ENCODE results near the gene SKAP1. TPM values are rescaled to one million over a fixed set of nuclear protein-coding genes. Genes with fewer than 3 reads are reported as not detected.

SKAP1 gene
- total RNA-seq, 6 experiments from 2014 or later, result 4.5 to 51.0 (median 17.5) TPM

- DNase-seq, result no peak
- TF ChIP-seq CTCF (IDR thresholded peaks at IDR 0.05) (no peak), POLR2A (IDR thresholded peaks at IDR 0.05) (no peak)
- Histone ChIP-seq H3K4me3 (no peak overlapping the region), H3K27me3 (no peaks in the 10 kb centered on the region), H3K36me3 (no peaks in the 10 kb centered on the region), H3K27ac (no peak overlapping the region), H3K4me1 (peaks cover 0 to 7% (median 0%) of the 10 kb centered on the region in 4 donors), H3K9me3 (no peaks in the 10 kb centered on the region)
- WGBS (ENCODE audit: insufficient coverage, low coverage, low lambda C conversion rate, missing lambda C conversion rate), result 81% methylated on average over 2 of the region's 2 CpGs
- ATAC-seq, result no peak
- intact Hi-C loops (cut with DNase I), result no loop called here
Observed at GRCh38 chr17:48202959-48203358, 227.1 kb downstream of the SKAP1 start.

GRCh38 chr17:48198950-48199541, 231.0 kb downstream of the SKAP1 start:
- Histone ChIP-seq H3K36me3 (no peaks in the 10 kb centered on the region), H3K27me3 (no peaks in the 10 kb centered on the region), H3K4me1 (peaks cover 0 to 7% (median 0%) of the 10 kb centered on the region in 4 donors), H3K27ac (no peak overlapping the region), H3K9me3 (no peaks in the 10 kb centered on the region), H3K4me3 (no peak overlapping the region)
- 24% methylated on average over 6 of the region's 6 CpGs for WGBS (ENCODE audit: insufficient coverage, low coverage, low lambda C conversion rate, missing lambda C conversion rate)
- peak; percentile 48 to 88 (median 68) for ATAC-seq
- intact Hi-C loops (cut with DNase I), result no loop called here
- TF ChIP-seq CTCF (IDR thresholded peaks at IDR 0.05) (no peak), POLR2A (IDR thresholded peaks at IDR 0.05) (no peak)
- DNase-seq, result no peak

GRCh38 chr17:48195910-48196309, 234.1 kb downstream of the SKAP1 start:
- TF ChIP-seq CTCF (IDR thresholded peaks at IDR 0.05), result no peak
- no peak for TF ChIP-seq POLR2A (IDR thresholded peaks at IDR 0.05)
- no peaks in the 10 kb centered on the region for H3K36me3 ChIP-seq
- ATAC-seq (no peak), DNase-seq (no peak)
- no peaks in the 10 kb centered on the region for H3K27me3 ChIP-seq
- peaks cover 0 to 7% (median 0%) of the 10 kb centered on the region in 4 donors for H3K4me1 ChIP-seq
- no peak overlapping the region for H3K4me3 ChIP-seq
- H3K9me3 ChIP-seq, result no peaks in the 10 kb centered on the region
- H3K27ac ChIP-seq, result no peak overlapping the region
- intact Hi-C loops (cut with DNase I), result no loop called here

- no peak for DNase-seq
- Histone ChIP-seq H3K36me3 (no peaks in the 10 kb centered on the region), H3K27me3 (no peaks in the 10 kb centered on the region), H3K4me3 (no peak overlapping the region), H3K9me3 (no peaks in the 10 kb centered on the region), H3K4me1 (peaks cover 0 to 6% (median 0%) of the 10 kb centered on the region in 4 donors), H3K27ac (no peak overlapping the region)
- ATAC-seq, result no peak
- no peak for TF ChIP-seq CTCF (IDR thresholded peaks at IDR 0.05)
- TF ChIP-seq POLR2A (IDR thresholded peaks at IDR 0.05), result no peak
- WGBS (ENCODE audit: insufficient coverage, low coverage, low lambda C conversion rate, missing lambda C conversion rate), result 56% methylated on average over 4 of the region's 5 CpGs
- intact Hi-C loops (cut with DNase I), result no loop called here
Observed at GRCh38 chr17:48194097-48194550, 235.9 kb downstream of the SKAP1 start.

- intact Hi-C loops (cut with DNase I), result no loop called here
- ATAC-seq, result no peak
- DNase-seq, result no peak
- H3K36me3 ChIP-seq, result no peaks in the 10 kb centered on the region
- WGBS (ENCODE audit: insufficient coverage, low coverage, low lambda C conversion rate, missing lambda C conversion rate), result 57% methylated on average over 4 of the region's 4 CpGs
- no peaks in the 10 kb centered on the region for H3K9me3 ChIP-seq
- H3K4me1 ChIP-seq, result no peaks in the 10 kb centered on the region
- H3K27me3 ChIP-seq, result no peaks in the 10 kb centered on the region
- no peak for TF ChIP-seq CTCF (IDR thresholded peaks at IDR 0.05)
- no peak for TF ChIP-seq POLR2A (IDR thresholded peaks at IDR 0.05)
- H3K27ac ChIP-seq, result no peak overlapping the region
- no peak overlapping the region for H3K4me3 ChIP-seq
Observed at GRCh38 chr17:48192321-48192731, 237.7 kb downstream of the SKAP1 start.
